ENCODE results near the gene STAG1. TPM values are rescaled to one million over a fixed set of nuclear protein-coding genes. Genes with fewer than 3 reads are reported as not detected.
"Not testable (repeated sequence)": the region's sequence is repeated elsewhere in the genome, so short reads cannot be mapped to it uniquely, and the experiment has no call there.

The STAG1 gene
- total RNA-seq, 1 experiment from 2014 or later, result 50.6 TPM

DNA sequence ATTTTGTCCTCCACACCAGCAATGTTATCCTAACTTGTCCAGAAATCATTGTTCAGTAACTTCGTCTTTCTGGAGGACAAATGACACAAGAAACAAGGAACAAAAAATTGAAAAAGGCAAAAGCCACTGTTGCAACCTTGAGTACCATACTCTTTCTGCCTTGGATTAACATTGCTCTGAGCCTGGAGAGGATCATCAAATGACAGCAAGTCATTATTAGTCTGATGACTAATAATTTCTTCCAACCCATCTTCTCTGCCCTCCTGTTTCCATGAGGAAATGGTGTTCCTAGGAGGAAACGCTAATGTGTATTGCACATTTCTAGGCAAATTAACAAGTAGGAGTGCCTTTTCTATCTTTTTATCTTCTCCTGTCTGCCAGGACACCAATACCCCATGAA lies 348.1 kb downstream of the STAG1 start:
- no peak for DNase-seq (ENCODE audit: low spot score)

DNA sequence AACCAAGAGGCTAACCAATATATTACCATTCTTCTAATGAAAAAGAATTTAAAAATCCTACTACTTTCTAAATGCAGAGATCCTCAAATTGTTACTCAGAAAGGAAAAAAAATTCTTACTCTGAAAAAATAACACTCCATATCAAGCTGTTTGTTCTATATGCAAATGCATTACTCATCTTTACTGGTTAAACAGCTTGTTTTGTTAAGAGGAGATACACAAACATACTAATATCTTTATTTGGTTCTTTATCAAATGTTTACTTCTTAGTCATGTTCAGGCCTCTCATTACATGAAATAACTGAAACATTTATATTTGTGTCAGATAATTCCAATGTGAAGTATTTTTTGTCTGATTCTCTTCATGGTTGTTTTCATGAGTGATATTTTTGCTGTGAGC lies 355.3 kb downstream of the STAG1 start:
- peak; percentile 11 for DNase-seq (ENCODE audit: low spot score)

DNA sequence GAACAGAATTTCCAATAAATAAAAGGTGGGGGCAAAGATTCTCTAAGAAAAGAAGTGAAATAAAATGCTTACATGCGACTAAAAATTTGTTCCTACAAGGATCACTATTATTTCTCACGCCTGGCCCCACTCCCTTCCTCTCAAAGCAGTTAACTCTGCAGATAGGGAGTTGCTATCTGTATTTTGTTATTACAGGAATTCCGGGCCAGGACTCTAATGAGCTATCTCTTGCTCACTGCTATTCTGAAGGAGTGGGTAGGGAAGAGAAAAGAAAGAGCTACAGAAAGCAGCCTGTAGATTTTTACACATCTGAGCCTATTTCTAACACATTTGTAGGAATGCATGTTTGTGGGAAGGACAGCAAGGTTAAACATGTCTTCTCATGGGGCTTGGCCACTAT lies 361.6 kb downstream of the STAG1 start:
- no peak for DNase-seq (ENCODE audit: low spot score)

DNA sequence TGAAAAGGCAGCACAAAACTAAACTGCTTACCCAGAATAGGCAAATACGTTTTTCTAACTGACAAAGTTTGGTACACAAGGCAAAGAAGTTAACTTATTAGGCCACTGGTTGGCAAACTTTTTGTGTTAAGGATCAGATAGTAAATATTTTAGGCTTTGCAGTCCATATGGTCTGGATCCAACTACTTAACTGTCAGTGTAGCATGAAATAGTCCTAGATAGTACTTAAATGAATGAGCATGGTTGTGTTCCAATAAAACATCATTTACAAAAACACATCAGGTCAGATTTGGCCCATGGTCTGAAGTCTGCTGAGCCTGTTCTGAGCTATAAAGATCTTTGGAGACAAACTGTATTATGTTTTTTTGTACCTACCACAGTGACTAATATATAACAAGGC lies 365.1 kb downstream of the STAG1 start:
- no peak for DNase-seq (ENCODE audit: low spot score)

DNA sequence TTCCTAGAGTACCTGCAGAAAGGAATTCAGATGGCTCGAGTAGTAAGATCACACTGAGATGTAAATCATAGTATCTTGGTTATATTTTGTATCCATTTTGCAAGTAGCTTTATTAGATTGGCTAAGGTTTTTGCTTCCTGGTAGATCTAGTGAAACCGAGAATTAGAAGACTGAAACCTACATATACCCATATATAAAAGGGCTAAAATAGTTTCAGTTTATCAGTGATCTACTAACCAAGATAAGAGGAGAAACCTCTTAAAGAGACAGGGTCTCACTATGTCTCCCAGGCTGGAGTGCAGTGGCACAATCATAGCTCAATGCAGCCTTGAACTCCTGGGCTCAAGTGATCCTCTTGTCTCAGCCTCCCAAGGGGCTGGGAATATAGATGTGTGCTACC lies 366.7 kb downstream of the STAG1 start:
- no peak for DNase-seq (ENCODE audit: low spot score)

DNA sequence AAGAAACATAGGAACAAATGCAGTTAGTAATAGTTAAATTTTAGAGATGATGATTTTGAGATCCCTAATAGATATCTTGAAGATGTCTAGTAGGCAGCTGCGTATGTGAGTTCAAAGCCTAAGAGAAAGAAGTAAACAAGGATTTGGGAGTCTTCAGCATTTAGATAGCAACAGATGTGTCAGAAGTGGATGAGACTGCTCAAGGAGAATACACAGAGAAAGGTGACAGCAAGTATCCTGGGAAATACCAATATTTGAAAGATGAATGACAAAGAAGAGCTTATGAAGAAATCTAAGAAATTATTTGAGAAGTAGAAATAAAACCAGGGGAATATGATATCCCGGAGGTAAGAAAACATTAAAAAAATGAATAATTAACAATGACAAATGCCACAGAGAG lies 371.1 kb downstream of the STAG1 start:
- DNase-seq (ENCODE audit: low spot score), result no peak

DNA sequence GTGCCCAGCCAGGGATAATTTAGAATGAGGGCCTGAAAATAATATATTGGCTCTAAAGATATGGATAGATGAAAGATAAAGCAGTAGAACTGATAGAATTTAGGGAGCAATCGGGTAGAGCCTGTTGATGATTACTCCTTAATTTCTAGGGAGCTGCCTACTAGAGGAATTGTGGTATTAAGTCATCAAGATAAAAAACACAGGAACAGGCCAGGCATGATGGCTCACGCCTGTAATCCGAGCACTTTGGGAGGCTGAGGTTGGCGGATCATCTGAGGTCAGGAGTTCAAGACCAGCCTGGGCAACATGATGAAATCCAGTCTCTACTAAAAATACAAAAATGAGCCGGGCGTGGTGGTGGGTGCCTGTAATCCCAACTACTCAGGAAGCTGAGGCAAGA lies 371.6 kb downstream of the STAG1 start:
- DNase-seq (ENCODE audit: low spot score), result peak; percentile 6

DNA sequence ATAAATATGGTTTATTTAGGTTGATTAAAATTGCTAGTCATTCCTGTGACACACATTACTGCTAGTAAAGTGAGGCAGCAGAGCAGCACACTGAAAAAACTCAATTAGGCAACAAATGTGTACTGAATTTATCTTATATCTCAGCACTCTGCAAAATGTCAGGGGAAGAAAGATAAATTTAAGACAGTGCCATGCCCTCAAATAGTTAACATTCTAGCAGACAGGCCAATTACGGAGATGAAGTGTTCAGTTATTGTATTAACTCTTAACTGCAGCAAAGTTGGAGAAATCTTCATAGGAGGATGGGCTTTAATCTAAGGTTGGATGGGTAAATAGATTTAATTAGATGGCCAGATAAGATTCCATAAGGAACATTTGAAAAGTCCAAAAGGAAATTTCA lies 374.2 kb downstream of the STAG1 start:
- no peak for DNase-seq (ENCODE audit: low spot score)

DNA sequence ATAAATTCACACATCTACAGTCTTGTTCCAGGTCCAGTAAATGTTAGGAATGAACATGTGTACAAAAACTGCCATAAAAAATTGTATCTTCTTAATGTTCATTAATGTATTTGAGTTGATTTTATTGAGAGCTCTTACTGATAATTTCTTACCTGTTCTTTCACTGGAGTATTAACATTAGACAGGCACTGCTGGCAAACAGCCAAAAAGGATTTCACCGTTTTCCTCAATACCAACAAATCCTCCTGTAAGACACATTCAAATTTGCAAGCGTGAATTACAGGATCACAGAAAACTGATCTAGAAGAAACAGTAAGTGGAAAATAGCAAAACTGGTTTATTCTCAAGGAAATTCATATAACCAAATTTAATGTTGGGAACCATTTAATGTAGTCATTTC lies 374.7 kb downstream of the STAG1 start:
- no peak for DNase-seq (ENCODE audit: low spot score)

DNA sequence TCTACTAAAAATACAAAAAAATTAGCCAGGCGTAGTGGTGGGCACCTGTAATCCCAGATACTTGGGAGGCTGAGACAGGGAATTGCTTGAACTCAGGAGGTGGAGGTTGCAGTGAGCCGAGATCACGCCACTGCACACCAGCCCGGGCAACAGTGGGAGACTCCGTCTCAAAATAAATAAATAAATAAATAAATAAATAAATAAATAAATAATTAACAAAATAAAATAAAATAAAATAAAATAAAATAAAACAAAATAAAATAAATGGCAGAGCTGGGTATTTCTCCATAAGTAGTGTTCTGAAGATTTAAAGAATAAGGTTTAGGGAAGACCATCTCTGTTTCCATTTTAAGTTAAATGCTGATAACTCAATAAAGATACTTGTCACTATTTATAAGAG lies 376.4 kb downstream of the STAG1 start:
- not testable (repeated sequence) for DNase-seq (ENCODE audit: low spot score)

DNA sequence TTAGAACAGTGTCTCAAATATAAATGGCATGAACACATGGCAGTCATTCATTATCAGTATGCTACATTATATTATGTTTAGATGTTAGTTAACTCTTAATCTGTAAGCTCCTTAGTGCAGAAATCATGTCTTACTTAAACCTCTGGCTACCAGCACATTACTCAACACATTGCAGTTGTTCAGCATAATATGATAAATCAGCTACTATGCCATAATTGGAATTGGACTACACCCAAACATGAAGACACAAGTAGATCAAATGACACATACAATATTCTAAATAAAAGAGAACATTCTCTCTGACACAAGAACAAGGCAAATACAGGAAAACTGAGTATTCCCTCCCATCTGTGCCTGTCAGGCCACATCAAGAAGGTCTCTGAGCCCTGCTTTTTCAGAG lies 385.9 kb downstream of the STAG1 start:
- DNase-seq (ENCODE audit: low spot score), result no peak

DNA sequence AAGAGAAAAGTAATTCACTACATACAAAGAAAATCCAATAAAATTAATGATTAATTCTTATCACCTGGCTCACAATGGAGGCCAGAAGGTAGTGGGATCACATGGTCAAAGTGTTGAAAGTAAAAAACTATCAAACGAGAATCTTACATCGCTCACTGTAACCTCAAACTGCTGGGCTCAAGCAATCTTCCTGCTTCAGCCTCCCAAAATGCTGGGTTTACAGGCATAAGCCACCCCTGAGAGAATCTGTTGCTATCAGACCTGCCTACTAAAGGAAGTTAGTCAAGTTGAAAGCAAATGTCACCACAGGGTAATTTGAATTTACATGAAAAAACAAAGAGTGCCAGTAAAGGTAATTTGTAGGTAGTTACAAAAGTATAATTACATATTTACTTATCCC lies 398.7 kb downstream of the STAG1 start:
- no peak for DNase-seq (ENCODE audit: low spot score)

DNA sequence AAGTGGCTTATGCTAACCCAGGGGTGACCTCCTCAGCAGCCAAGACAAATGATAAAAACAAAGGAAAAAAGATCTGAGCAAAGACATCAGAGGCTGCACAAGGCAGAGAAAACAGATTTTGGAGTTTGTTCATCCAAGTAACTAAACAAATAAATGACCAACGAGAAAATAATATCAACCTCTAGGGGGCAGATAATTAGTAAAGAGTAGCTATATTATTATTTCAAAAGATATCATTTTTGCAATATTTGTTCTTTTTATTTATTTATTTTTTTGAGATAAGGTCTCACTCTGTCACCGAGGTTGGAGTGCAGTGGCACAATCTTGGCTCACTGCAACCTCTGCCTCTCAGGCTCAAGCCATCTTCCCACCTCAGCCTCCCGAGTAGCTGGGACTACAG lies 400.3 kb downstream of the STAG1 start:
- DNase-seq (ENCODE audit: low spot score), result no peak

DNA sequence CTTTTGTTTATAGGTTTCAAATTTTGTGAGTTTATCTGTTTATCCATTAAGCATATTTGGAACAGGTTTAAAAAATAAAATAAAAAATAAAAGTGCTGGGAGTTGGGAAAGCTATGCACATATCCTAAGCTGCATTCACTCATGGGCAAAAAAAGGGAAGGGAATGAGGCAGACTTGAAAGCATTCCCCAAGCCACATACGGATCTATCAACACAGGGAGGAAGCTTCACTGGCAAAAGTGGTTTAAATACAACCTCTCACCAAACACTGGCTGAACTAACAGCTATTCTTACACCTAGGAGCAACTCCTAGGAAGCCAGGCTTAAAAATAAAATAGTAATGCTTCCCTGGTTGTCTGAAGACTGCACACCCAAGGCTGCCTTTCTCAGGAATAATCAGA lies 400.8 kb downstream of the STAG1 start:
- no peak for DNase-seq (ENCODE audit: low spot score)

DNA sequence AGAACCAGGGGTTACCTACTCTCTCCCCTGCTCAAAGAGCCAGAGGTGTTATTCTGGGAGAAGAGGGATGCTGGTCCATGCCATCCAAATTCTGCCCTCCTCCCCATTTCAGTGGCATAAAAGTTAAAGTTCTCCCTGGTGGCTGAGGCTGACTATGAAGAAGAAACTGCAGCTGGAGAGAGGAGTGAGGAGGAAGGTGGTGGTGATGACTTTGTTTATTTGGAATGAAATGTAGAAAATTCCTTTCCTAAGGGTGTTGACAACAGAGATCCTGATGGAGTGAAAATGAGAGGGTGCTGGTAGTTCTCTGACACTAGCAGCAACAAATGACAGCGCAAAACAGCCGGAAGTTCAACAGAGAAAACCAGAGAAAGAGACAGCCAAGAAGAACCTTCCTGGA lies 401.6 kb downstream of the STAG1 start:
- DNase-seq (ENCODE audit: low spot score), result peak; percentile 57

DNA sequence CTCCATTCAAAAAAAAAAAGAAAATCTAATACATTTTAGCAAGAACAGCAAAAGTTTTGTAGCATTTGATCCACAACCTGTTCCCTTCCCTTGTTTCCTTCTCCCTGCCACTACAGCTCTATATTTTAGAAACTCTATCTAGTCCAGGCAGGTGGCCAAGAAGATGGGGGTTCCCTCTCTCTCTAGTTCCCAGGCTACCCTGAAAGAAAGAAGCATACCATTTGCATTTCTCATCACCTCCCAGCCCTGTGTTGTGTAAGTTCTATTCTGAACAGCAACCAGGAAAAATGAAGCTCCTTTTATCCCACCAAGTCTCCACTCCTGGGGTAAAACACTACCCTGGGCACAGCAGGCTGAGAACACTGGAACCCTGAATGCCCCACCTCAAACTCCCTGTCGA lies 402.0 kb downstream of the STAG1 start:
- DNase-seq (ENCODE audit: low spot score), result peak; percentile 85

DNA sequence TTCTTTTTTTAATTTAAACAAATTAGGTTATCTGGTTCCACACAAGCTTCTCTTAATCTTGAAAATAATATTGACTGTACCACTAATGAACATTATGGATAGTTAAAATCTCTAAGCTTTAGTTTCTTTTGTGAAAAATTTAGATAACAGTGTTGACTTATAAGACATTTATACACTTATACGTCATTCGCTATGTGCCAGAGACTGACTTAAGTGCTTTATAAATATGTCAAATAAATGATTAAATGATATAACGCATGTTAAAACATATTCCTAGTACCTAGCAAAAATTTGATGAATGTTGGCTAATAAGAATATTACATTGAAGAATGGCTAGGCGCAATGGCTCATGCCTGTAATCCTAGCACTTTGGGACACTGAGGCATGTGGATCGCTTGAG lies 405.7 kb downstream of the STAG1 start:
- no peak for DNase-seq (ENCODE audit: low spot score)

DNA sequence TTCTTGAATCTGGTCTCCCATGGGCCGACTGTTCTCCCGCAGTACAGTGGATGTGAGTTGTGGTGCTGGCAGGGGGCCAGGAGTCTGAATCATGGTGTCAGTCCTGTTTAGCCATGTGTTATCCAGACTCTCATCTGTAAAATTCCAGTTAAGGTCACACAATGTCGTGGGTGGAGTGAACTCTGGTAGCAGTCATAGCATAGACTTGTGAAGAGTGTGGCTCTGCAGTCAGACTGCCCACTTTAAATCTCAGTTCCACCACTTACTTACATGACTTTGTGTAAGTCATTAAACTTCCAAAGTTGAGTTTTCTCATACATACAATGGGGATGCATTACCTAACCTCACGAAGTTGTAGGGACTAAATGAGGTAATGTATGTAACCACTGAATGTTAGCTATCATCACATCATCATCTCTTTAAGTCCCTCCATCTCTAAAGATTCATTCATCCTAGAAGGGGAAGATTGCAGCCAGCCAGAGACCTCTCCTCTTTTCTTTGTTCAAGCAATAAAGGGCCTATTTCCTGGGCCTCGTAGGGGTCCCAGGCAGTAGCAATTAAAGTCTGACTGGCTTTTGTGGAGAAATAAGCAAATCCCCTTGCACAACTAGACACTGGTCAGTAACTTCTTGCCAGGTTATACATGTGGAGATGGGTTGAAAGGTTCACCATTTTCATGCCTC lies 408.2 kb downstream of the STAG1 start:
- DNase-seq (ENCODE audit: low spot score), result peak; percentile 77

DNA sequence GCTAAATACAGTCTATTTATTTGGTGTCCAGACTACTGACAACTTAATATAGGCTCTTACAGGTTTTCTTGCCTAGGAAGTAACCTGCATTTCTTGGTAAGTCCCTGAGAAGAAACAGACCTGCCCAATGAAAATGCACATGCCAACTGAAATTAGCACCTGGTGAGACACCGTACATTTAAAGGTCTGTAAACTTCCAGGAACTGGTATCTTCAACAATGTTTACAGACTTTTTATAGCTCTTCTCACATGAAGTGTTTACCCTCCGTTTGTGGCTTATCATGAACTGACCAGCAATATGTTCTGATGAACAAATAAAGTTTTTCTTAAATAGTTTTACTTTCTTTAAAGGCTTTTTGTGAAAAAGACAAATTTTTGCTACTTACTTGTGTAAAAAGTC lies 408.7 kb downstream of the STAG1 start:
- DNase-seq (ENCODE audit: low spot score), result no peak

DNA sequence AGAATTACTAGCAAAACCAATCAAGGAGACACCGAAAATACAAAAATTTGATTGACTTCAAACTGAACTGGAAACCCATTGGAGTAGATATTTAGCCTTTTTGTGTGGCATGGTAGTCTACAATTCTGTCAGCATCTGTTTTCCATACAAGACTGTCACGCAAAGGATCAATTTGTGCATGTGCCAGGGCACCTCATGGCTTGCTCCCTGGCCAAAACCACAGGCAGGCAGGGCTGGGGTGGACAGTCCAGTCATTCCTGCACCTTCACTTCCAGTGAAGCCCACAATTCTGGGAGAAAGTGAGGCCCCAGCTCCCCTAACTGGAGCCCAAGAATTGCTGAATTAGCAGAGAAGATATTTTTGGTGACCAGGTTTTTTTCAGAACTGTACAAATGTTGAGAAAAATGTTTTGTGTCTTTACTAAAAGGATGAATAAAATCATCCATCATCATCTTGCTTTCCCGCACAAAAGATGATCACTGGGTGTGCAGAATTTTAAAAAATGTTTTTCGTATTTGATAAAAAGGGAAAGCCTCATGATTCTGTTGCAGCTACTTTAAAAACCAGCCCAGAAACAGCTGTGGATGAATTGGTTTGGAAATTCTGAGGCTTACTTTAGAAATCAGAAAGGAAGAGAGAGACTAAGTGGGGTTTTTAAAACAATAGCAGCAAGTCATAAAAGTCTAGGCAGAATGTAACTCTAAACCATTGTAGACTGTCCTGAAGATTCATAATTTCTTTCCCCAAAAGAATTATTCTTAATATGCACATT lies 415.7 kb downstream of the STAG1 start:
- no peak for DNase-seq (ENCODE audit: low spot score)

DNA sequence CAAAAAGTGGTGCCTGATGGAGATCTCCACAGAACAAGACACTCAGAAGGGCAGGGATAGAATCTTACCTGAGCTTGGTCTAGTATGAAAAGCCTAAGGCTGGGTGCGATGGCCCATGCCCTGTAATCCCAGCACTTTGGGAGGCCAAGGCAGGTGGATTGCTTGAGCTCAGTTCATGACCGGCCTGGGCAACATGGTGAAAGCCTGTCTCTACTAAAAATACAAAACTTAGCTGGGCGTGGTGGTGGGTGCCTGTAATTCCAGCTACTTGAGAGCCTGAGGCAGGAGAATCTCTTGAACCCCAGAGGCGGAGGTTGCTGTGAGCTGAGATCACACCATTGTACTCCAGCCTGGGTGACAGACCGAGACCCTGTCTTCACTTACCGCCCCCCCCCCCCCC lies 417.5 kb downstream of the STAG1 start:
- DNase-seq (ENCODE audit: low spot score), result not testable (repeated sequence)

DNA sequence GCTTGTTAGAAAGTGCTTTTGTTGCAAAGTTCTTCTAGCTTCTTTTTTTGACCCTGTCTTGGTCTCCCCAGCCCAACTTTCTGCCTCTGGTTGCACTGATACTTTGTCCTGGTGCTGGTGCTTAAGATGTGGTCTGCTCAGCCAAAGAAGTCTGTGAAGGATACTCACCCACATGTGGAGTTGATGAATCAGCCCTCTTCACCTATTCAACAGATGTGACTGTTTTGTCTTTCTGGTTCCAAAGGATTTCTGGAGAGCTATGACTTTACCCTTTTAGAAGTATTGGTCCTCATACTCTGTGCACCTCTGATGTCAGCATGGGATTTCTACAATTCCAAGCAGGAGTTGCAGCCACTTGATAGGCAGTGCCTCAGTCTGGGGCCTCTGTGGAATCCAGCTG lies 418.0 kb downstream of the STAG1 start:
- DNase-seq (ENCODE audit: low spot score), result no peak

DNA sequence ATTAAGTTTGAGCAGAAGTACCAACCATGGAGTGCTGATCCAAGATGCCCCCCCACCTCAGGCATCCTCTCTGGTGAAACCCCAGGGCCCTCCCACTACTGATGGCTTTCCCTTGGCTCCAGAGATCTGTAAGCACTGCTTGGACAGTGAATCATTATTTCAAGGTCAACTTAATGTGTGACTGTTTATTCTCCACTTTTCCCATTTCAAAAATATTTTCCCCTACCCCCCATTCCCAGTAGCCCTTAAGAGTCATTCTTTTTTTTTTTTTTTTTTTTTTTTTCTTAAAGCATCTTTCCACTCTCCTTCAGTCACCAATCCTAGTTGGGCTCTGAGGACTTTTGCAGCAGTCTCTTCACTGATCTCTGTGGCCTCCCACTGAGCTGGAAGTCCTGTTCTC lies 419.4 kb downstream of the STAG1 start:
- no peak for DNase-seq (ENCODE audit: low spot score)

DNA sequence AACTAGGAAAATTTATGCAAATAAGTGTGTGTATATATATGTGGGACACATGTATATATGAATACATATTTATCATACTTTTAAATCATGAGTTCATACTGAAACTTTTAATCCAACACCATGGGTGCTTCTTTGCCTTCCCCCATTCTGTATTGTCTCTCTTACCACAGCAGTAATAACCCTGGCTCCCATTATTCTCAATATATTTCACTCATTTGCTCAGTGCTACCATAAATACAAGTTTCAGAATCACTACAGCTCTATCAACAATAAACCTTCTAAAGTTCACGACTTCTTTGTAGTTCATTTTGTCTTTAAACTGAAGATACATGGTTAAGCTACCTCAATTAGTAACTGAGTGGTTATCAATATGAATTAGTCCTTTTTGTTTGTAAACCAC lies 419.9 kb downstream of the STAG1 start:
- no peak for DNase-seq (ENCODE audit: low spot score)

Measured in A172 (cell line).